H1 (cell line): Measurements from ENCODE around the gene LIMA1. TPM values are rescaled to one million over a fixed set of nuclear protein-coding genes. Genes with fewer than 3 reads are reported as not detected.

ENCODE experiments used
- CTCF ChIA-PET: fragments of 300-600 bp; sonication (Branson Sonifier 250); formaldehyde crosslinking; loops from one replicate; lab custom pipeline; 2021; ENCODE audit not compliant: partially characterized antibody; lab: Charles Lee
- POLR2A ChIA-PET: fragments of 300-600 bp; sonication (Branson Sonifier 250); formaldehyde crosslinking; loops from one replicate; lab custom pipeline; 2021; ENCODE audit warnings: inconsistent platforms; ENCODE audit not compliant: partially characterized antibody; lab: Charles Lee
- DNase-seq, 2 experiments: peaks; one replicate each; pipeline versions ENCODE4 v3.0.0 to v3.0.0-alpha.2; 2010 to 2022; ENCODE audit warnings: low spot score in 2 of 2, low read depth in 1 of 2, mixed read lengths in 1 of 2
- FAIRE-seq: peaks from 2 replicates; lab custom pipeline; 2011; peaks lifted over from hg19 to GRCh38; lab: Jason Lieb, UNC
- H2AFZ ChIP-seq: 2 replicates; pipeline ENCODE4 v1.8.1; 2012; ENCODE audit warnings: low read length, inconsistent platforms
- H2AK5ac ChIP-seq: 2 replicates; pipeline ENCODE4 v1.6.1; 2013; ENCODE audit warnings: low read depth, low read length
- H2BK120ac ChIP-seq: replicated peaks from 2 replicates; pipeline ENCODE3; 2013; ENCODE audit warnings: low read depth, low read length, inconsistent platforms
- H2BK12ac ChIP-seq: 2 replicates; pipeline ENCODE4 v1.6.1; 2013; ENCODE audit warnings: low read depth, low read length
- H2BK15ac ChIP-seq: 2 replicates; pipeline ENCODE4 v1.6.1; 2013; ENCODE audit warnings: low read length
- H2BK20ac ChIP-seq: 2 replicates; pipeline ENCODE4 v1.6.1; 2013; ENCODE audit warnings: low read length
- H2BK5ac ChIP-seq: 2 replicates; pipeline ENCODE4 v1.6.1; 2013; ENCODE audit warnings: low read depth, low read length
- H3K14ac ChIP-seq: 2 replicates; pipeline ENCODE4 v1.6.1; 2013; ENCODE audit warnings: inconsistent platforms; ENCODE audit not compliant: insufficient read length
- H3K18ac ChIP-seq: 2 replicates; pipeline ENCODE4 v1.6.1; 2013; ENCODE audit warnings: low read length; ENCODE audit errors: extremely low read depth
- H3K23ac ChIP-seq: 2 replicates; pipeline ENCODE4 v1.6.1; 2013; ENCODE audit warnings: inconsistent platforms; ENCODE audit not compliant: insufficient read length
- H3K23me2 ChIP-seq: 2 replicates; pipeline ENCODE4 v1.6.1; 2013; ENCODE audit warnings: low read depth, low read length
- H3K27ac ChIP-seq: 2 replicates; pipeline ENCODE4 v1.6.1; 2011; ENCODE audit warnings: low read depth, low read length, inconsistent platforms
- H3K27me3 ChIP-seq, 4 experiments: replicated peaks in 1 of 4; 1 replicate in 1 of 4; 2 replicates in 3 of 4; pipeline versions ENCODE4 v1.6.1 to v1.8.1; 2011 to 2013; ENCODE audit warnings: low read length in 3 of 4, mild to moderate bottlenecking in 3 of 4, inconsistent platforms in 2 of 4, mixed read lengths in 2 of 4, moderate library complexity in 1 of 4; ENCODE audit not compliant: control insufficient read depth in 3 of 4, insufficient read depth in 3 of 4; ENCODE audit errors: extremely low read depth in 1 of 4
- H3K36me3 ChIP-seq, 4 experiments: 2 replicates each; pipeline versions ENCODE4 v1.6.1 to v1.8.1; 2011 to 2013; ENCODE audit warnings: mild to moderate bottlenecking in 4 of 4, low read length in 3 of 4, moderate library complexity in 2 of 4, control low read depth in 1 of 4, inconsistent platforms in 1 of 4; ENCODE audit not compliant: insufficient read depth in 4 of 4, control insufficient read depth in 2 of 4
- H3K4ac ChIP-seq: replicated peaks from 2 replicates; pipeline ENCODE3; 2013; ENCODE audit warnings: low read length, low read depth, mixed read lengths, inconsistent platforms; ENCODE audit not compliant: insufficient read length
- H3K4me1 ChIP-seq, 4 experiments: replicated peaks in 1 of 4; 1 replicate in 1 of 4; 2 replicates in 3 of 4; pipeline versions ENCODE4 v1.6.1 to v1.8.1; 2011 to 2013; ENCODE audit warnings: low read length in 3 of 4, inconsistent platforms in 2 of 4, mixed read lengths in 1 of 4; ENCODE audit not compliant: insufficient read depth in 4 of 4, control insufficient read depth in 3 of 4
- H3K4me2 ChIP-seq, 2 experiments: 2 replicates each; pipeline versions ENCODE4 v1.6.1 to v1.8.1; 2011 to 2013; ENCODE audit warnings: low read depth in 2 of 2, low read length in 2 of 2, control low read depth in 1 of 2, inconsistent platforms in 1 of 2, mild to moderate bottlenecking in 1 of 2; ENCODE audit not compliant: insufficient read depth in 1 of 2
- H3K4me3 ChIP-seq, 4 experiments: fragments of 200-600, 300-600 bp in 1 of 4; sonication (generic), shearing (Covaris generic), sonication (Bioruptor Twin) in 1 of 4; 2 replicates each; pipeline versions ENCODE4 v1.5.1 to v1.8.1; 2011 to 2016; ENCODE audit warnings: low read length in 4 of 4, low read depth in 3 of 4, control low read depth in 2 of 4, inconsistent platforms in 2 of 4, mild to moderate bottlenecking in 2 of 4, mixed read lengths in 1 of 4, moderate library complexity in 1 of 4; ENCODE audit not compliant: insufficient read depth in 2 of 4; ENCODE audit errors: extremely low read depth in 1 of 4
- H3K56ac ChIP-seq: replicated peaks from 2 replicates; pipeline ENCODE3; 2013; ENCODE audit warnings: low read depth, mild to moderate bottlenecking, mixed read lengths, low read length, inconsistent platforms; ENCODE audit not compliant: insufficient read length
- H3K79me1 ChIP-seq: 2 replicates; pipeline ENCODE4 v1.6.1; 2013; ENCODE audit warnings: low read depth, low read length, control low read depth
- H3K79me2 ChIP-seq, 2 experiments: 2 replicates each; pipeline versions ENCODE4 v1.6.1 to v1.8.1; 2012 to 2013; ENCODE audit warnings: low read length in 2 of 2, mild to moderate bottlenecking in 2 of 2, inconsistent platforms in 1 of 2; ENCODE audit not compliant: insufficient read depth in 2 of 2, control insufficient read depth in 1 of 2
- H3K9ac ChIP-seq, 4 experiments: replicated peaks in 1 of 4; 1 replicate in 1 of 4; 2 replicates in 3 of 4; pipeline versions ENCODE4 v1.6.1 to v1.8.1; 2011 to 2013; ENCODE audit warnings: low read depth in 3 of 4, low read length in 3 of 4, control low read depth in 2 of 4, mild to moderate bottlenecking in 2 of 4, moderate library complexity in 2 of 4, inconsistent platforms in 1 of 4; ENCODE audit errors: extremely low read depth in 1 of 4
- H3K9me3 ChIP-seq, 2 experiments: 2 replicates each; pipeline versions ENCODE4 v1.6.1 to v1.8.1; 2012 to 2013; ENCODE audit warnings: mild to moderate bottlenecking in 2 of 2, moderate library complexity in 2 of 2, control low read depth in 1 of 2, inconsistent platforms in 1 of 2, low read depth in 1 of 2, low read length in 1 of 2, mixed read lengths in 1 of 2; ENCODE audit not compliant: insufficient read depth in 2 of 2
- H4K20me1 ChIP-seq, 2 experiments: replicated peaks in 1 of 2; 2 replicates each; pipeline versions ENCODE3 to v1.8.1; 2011 to 2013; ENCODE audit warnings: inconsistent platforms in 2 of 2, low read length in 2 of 2, mild to moderate bottlenecking in 1 of 2; ENCODE audit not compliant: insufficient read depth in 2 of 2, control insufficient read depth in 1 of 2
- H4K5ac ChIP-seq: 2 replicates; pipeline ENCODE4 v1.6.1; 2013; ENCODE audit warnings: low read length, low read depth, mixed read lengths, inconsistent platforms; ENCODE audit not compliant: insufficient read length
- H4K8ac ChIP-seq: 2 replicates; pipeline ENCODE4 v1.8.0; 2013; ENCODE audit warnings: mild to moderate bottlenecking, moderate library complexity, low read length, inconsistent platforms; ENCODE audit not compliant: insufficient read depth; ENCODE audit errors: extremely low read depth
- H4K91ac ChIP-seq: replicated peaks from 2 replicates; pipeline ENCODE3; 2013; ENCODE audit warnings: low read length, mixed read lengths, inconsistent platforms; ENCODE audit not compliant: insufficient read length
- BCL11A ChIP-seq, 2 experiments: IDR thresholded peaks; one replicate each; pipeline ENCODE4 v1.6.1; 2011; ENCODE audit warnings: low read depth in 2 of 2, low read length in 2 of 2, mild to moderate bottlenecking in 2 of 2
- CHD2 ChIP-seq: IDR thresholded peaks from 2 replicates; pipeline ENCODE4 v1.6.1; 2012; ENCODE audit warnings: low read length, improper control_type of control experiment
- FOSL1 ChIP-seq: IDR thresholded peaks from 2 replicates; pipeline ENCODE4 v1.6.1; 2011; ENCODE audit warnings: mild to moderate bottlenecking, low read depth, low read length, moderate library complexity; ENCODE audit not compliant: insufficient read depth
- HDAC2 ChIP-seq, 2 experiments: fragments of 300-600 bp in 1 of 2; sonication (generic) in 1 of 2; IDR thresholded peaks; 2 replicates each; pipeline ENCODE4 v1.6.1; 2011 to 2012; ENCODE audit warnings: low read depth in 2 of 2, low read length in 2 of 2, mild to moderate bottlenecking in 2 of 2, moderate library complexity in 2 of 2, borderline replicate concordance in 1 of 2, inconsistent platforms in 1 of 2
- NRF1 ChIP-seq: IDR thresholded peaks from 2 replicates; pipeline ENCODE4 v1.6.1; 2011; ENCODE audit warnings: mild to moderate bottlenecking, low read depth, low read length, improper control_type of control experiment
- PHF8 ChIP-seq: fragments of 200-600 bp; sonication (generic); conservative IDR thresholded peaks from 2 replicates; pipeline ENCODE4 v1.7.1; 2012; ENCODE audit warnings: low read depth, mild to moderate bottlenecking, inconsistent platforms, low read length, moderate library complexity
- POLR2AphosphoS5 ChIP-seq: IDR thresholded peaks from 2 replicates; pipeline ENCODE4 v1.6.1; 2011; ENCODE audit warnings: low read depth, low read length
- SIRT6 ChIP-seq: IDR thresholded peaks from one replicate; pipeline ENCODE4 v1.7.1; 2012; ENCODE audit warnings: low read length, inconsistent platforms
- SP1 ChIP-seq: IDR thresholded peaks from 2 replicates; pipeline ENCODE4 v1.6.1; 2011; ENCODE audit warnings: low read depth, low read length
- WGBS, 2 experiments: shearing (Covaris generic) in 1 of 2; methylation state at CpG; one replicate each; pipeline versions ENCODE4 v1.1.6 to v1.1.7; 2013 to 2015; ENCODE audit warnings: low lambda C conversion rate in 2 of 2, mixed read lengths in 2 of 2, inconsistent platforms in 1 of 2, low coverage in 1 of 2, missing lambda C conversion rate in 1 of 2; ENCODE audit not compliant: insufficient replicate concordance in 2 of 2, insufficient coverage in 1 of 2, insufficient read length in 1 of 2; ENCODE audit errors: extremely low coverage in 1 of 2, missing lambda C conversion rate in 1 of 2; 5-methylcytosine and 5-hydroxymethylcytosine counted together
- polyA plus RNA-seq, 7 experiments: library from polyadenylated mRNA; depleted of rRNA in 3 of 7; stranded (reverse) in 5 of 7; unstranded in 2 of 7; fragments of >200 nt in 5 of 7; fragments of 200-250 nt in 2 of 7; gene quantifications; 1 replicate in 5 of 7; 2 replicates in 1 of 7; 4 replicates in 1 of 7; pipeline versions ENCODE4 v1.2.1 to v1.2.3, GENCODE V29; 2011 to 2013; ENCODE audit warnings: missing spikeins in 2 of 7, mixed read lengths in 2 of 7
- total RNA-seq: library from RNA; stranded (reverse); fragmentation: NEBNext Ultra II Directional; extraction: Animal tissue kit (Norgen Biotek cat#: 25700); gene quantifications from 2 replicates; pipeline ENCODE4 v1.2.1, GENCODE V29; 2021

LIMA1 gene
- total and polyA plus RNA-seq, 2 of the 8 experiments (the other 6 are each of a cell fraction or from before 2014, with no cell fraction given), result 12.7 to 47.6 TPM

GRCh38 chr12:50248411-50248810, 34.9 kb downstream of the LIMA1 start:
- ChIA-PET CTCF (interaction anchor here (1.0 kb wide), 1 partner anchor 35 kb away, joined by 3 read pairs; the partner anchor contains the start of gene LIMA1), POLR2A (no interaction called here)
- Histone ChIP-seq H3K36me3 (no peaks in the 10 kb centered on the region), H3K27me3 (no peaks in the 10 kb centered on the region), H3K79me1 (no peaks in the 10 kb centered on the region), H3K4me3 (no peak overlapping the region), H2BK12ac (no peak overlapping the region), H4K8ac (no peak overlapping the region), H3K9ac (no peak overlapping the region), H3K79me2 (no peaks in the 10 kb centered on the region), H4K91ac (no peak overlapping the region), H3K14ac (no peak overlapping the region), H4K5ac (no peak overlapping the region), H3K4me2 (no peak overlapping the region), H4K20me1 (no peaks in the 10 kb centered on the region), H2BK5ac (no peak overlapping the region), H3K4me1 (no peaks in the 10 kb centered on the region), H3K4ac (no peak overlapping the region), H2BK15ac (no peak overlapping the region), H2BK120ac (no peak overlapping the region), H2AK5ac (no peak overlapping the region), H2BK20ac (no peak overlapping the region), H3K18ac (no peak overlapping the region), H2AFZ (no peak overlapping the region), H3K23me2 (no peaks in the 10 kb centered on the region), H3K27ac (no peak overlapping the region), H3K9me3 (no peaks in the 10 kb centered on the region), H3K56ac (no peak overlapping the region), H3K23ac (no peak overlapping the region)
- DNase-seq (no peak), FAIRE-seq (no peak)
- 95% methylated on average over 4 of the region's 4 CpGs; no CpG with 5 or more reads in 1 of the 2 experiments for WGBS, 2 experiments
- TF ChIP-seq HDAC2 (IDR thresholded peaks at IDR 0.05; ENCODE audit: borderline replicate concordance in 1 of 2, low read depth in 2 of 2, low read length in 2 of 2), result no peak
- TF ChIP-seq NRF1, result no peak
- no peak for TF ChIP-seq CHD2
- no peak for TF ChIP-seq BCL11A (IDR thresholded peaks at IDR 0.05; ENCODE audit: low read depth in 2 of 2, low read length in 2 of 2)
- no peak for TF ChIP-seq SIRT6
- TF ChIP-seq POLR2AphosphoS5, result no peak
- no peak for TF ChIP-seq PHF8
- no peak for TF ChIP-seq SP1
- TF ChIP-seq FOSL1, result no peak
